DMS114 treated with DMSO at 0.1 percent for 48 hours (cell line): ENCODE measurements around the gene SMAP1.

Experiments
- DNase-seq: peaks from one replicate; lab custom pipeline; 2025; ENCODE audit not compliant: unreplicated experiment; lab: John Stamatoyannopoulos, UW

The SMAP1 gene

DNA sequence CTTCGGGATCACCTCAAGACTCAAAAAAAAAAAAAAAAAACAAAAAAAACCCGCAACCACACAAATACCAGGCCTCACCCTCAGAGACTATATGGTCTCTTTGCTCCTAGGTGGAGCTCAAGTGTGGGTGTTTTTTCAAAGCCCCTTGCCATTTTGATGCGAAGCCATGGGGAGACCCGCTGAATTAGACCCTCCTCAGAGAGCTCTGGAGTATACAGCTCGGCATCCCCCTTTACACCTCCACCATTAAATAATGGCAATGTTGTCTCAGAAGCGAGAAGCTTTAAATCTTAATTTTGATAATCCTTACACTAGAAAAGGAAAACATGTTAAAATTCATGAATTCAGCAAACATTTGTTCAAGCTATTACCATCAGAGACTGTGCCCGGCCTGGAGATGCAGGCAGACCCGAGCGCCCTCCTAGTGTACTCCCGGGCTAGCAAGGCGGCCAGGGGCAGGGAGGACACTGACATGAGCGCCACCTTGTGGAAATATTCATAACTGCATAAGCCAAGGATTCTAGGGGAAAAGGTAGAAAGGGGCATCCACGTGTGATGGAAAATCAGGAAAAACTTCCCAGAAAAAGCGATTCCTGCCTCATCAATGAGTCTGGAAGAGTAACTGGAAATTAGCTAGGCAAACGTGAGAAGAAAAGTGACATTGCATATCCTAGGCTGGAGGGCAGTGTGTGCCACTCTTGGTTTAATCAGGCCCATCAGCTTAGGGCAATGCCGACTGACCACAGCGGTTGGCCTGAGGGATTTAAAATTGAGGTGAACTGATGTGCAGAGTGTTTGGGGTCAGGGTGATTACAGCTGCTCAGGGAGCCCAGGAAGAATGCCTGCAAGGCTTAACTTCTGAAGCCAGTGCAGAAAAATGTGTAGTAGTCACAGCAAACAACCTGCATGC lies 216.6 kb downstream of the SMAP1 start:
- peak; percentile 35 for DNase-seq

DNA sequence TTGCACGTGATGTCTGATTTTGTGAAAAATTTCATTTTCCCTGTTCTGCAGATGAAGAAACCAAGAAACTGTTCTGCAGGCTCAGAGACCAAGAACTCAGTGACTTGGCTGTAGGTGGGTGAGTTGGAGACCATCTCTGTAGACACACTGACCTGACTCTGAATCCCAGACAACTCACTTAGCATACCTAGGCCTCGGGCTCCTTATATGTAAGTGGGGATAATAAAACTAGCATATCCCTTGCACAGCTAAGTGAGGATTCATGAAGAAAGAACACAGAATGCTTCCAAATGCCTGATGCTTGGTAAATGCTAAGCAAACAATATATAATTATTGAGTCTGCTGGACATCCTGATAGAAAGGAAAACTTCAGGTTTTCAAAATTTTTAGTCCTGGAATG lies 218.4 kb downstream of the SMAP1 start:
- DNase-seq: no peak

DNA sequence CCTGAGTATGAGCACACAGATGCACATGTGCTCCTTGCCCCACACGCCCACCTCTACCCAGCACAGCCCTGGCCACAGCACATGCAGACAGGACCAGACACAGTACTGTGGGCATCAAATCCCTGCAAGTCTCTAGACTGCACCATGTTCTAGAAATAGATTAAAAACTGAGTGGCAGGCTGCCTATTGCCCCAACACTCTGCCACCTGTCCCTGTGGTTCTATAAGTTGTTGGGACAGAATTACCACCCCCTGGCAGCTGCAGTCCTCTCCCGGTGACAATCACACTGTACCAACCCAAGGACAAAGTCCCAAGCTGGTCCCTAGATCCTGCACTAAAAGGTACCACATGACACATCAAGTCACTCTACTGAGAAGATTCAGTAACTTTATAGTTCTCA lies 219.0 kb downstream of the SMAP1 start:
- DNase-seq: no peak

DNA sequence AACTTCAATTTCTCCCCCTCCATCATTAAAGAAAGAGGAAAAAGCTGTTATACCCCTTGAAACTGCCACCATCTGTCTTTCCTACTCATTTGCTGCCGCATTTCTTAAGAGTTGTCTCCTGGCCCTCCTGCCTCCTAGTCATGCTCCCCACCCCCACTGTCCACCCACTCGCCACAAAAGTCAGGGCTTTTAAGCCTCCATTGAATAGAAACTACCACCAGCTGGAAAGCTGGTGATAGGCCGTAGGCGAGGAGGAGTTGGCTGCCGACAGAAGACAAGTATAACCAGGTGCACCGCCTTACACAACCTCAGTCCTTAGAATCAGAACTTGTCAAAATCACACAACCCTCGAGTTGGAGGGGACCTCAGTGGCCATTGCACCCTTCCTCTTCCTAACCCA lies 221.6 kb downstream of the SMAP1 start:
- no peak for DNase-seq

DNA sequence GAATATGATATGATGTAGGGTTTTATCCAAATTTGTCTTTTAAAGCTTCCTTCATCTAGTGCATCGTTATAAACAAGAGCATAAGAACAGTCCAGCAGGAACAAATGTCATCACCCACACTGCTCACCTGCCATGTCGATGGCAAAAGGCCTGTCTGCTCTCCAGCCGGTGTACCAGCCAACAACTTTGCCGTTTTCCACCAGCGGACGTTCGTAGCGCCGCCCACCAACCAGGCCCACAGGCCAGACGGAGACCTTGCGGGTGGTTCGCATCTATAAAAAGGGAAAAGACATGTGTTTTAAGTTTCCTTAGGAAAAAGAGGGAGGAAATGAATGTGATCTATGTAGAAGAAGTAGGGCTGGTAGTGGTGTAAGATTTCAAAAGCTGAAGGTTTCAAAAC lies 226.3 kb downstream of the SMAP1 start:
- DNase-seq: no peak

DNA sequence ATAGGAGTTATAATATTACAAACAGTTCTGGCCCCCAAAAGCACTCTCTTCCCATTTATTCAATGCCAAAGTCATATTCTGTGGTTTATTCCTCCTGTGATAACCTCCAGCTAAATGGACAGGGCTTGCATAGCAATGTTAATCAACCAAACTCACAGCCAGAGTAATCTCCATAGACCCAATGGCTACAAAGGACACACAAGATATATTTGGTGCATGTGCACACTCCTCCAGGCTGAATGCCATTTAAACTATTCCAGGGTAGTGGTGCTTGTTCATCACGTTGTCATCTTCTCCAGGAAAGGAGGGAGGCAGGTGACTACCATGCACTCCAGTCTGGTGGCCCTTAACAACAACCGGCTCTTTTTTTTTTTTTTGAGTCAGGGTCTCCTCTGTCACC lies 232.4 kb downstream of the SMAP1 start:
- DNase-seq: no peak

DNA sequence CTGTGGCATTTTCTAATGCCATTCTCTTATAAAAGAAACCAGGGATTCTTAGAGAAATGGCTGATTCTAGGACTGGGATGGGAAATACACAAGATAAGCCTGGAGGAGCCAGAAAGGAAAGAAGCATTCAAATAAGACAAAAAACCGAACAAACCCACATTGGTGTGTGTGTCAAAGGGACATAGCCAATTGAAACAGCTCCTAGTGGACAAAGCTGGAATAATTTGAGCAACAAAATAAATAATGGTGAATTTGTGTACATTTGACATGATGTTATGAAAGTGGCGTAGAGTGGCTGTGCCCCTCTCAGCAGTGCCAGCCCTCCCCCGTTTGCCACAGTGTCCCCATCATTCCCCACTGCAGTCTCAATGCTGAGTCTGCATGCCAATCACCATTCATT lies 233.6 kb downstream of the SMAP1 start:
- no peak for DNase-seq

DNA sequence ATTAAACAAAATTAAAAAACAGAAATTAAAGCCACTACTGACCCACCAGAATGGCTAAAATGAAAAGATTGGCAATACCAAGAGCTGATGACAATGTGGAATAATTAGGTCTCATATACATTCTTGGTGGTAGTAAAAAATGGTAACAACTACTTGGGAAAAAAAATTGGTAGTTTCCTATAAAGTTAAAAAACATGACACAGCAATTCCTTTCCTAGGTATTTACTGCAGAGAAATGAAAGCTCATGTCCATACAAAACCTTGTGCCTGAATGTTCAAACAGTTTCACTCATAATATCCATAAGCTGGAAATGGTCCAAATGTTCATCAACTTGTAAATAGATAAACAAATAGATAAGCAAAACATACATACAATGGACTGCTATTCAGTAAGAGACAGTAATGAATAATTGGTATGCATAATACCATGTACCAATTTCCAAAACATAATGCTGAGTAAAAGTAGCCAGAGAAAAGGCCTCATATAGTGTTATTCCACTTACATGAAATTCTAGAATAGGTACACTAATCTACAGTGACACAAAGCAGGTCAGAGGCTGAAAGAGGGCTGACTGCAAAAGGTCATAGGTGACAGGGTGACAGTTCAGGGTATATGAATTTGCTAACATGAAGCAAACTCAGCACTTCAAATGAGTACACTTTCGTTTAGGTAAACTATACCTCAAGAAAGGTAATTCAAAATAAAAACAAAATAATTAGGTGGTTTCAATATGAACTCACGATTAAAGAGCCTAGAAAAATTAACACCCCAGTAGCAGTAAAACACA lies 236.2 kb downstream of the SMAP1 start:
- no peak for DNase-seq

DNA sequence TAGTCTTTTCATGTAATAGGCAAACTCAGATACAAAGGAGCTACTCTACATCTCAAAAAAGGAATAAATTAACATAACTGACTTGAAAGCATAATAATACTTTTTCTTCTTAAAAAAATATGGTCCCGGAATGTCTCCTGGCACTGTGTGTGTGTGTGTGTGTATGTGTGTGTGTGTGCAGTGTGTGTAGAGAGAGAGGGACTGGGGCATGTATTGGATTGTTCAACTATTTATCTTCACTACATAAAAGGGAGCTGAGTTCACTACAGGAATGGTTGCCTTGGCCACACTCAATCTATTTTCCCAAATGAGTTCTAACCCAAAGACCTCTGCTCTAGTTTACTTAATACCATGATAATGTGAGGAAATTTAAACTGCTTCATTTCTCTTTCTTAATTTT lies 238.1 kb downstream of the SMAP1 start:
- DNase-seq: no peak
